Measurements from ENCODE around the gene FFAR4. TPM values are rescaled to one million over a fixed set of nuclear protein-coding genes. Genes with fewer than 3 reads are reported as not detected.

Gene FFAR4
- total RNA-seq, 4 donors from 2014 or later: not detected

DNA sequence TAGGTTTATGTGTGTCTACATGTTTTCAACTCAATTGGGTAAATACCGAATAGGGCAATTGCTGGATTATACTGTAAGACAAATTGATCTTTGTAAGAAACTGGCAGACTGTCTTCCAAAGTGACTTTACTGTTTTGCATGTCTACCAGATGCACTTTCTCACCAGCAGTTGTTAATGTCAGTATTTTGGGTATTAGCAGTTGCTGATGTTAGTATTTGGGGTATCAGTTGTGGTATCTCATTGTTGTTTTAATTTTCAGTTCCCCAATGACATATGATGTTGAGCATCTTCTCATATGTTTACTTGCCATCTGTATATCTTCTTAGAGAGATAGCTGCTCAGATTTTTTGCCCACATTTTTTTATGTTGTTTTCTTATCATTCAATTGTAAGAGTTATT lies 56.5 kb downstream of the FFAR4 start:
- no peak for TF ChIP-seq POLR2A (IDR thresholded peaks at IDR 0.05)
- TF ChIP-seq, protein P1, sequence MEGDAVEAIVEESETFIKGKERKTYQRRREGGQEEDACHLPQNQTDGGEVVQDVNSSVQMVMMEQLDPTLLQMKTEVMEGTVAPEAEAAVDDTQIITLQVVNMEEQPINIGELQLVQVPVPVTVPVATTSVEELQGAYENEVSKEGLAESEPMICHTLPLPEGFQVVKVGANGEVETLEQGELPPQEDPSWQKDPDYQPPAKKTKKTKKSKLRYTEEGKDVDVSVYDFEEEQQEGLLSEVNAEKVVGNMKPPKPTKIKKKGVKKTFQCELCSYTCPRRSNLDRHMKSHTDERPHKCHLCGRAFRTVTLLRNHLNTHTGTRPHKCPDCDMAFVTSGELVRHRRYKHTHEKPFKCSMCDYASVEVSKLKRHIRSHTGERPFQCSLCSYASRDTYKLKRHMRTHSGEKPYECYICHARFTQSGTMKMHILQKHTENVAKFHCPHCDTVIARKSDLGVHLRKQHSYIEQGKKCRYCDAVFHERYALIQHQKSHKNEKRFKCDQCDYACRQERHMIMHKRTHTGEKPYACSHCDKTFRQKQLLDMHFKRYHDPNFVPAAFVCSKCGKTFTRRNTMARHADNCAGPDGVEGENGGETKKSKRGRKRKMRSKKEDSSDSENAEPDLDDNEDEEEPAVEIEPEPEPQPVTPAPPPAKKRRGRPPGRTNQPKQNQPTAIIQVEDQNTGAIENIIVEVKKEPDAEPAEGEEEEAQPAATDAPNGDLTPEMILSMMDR (IDR thresholded peaks at IDR 0.05): no peak
- TF ChIP-seq POLR2AphosphoS5 (IDR thresholded peaks at IDR 0.05): no peak
- TF ChIP-seq EP300 (IDR thresholded peaks at IDR 0.05): no peak
- Histone ChIP-seq H3K4me1 (no peaks in the 10 kb centered on the region), H3K27ac (no peak overlapping the region), H3K9me3 (no peaks in the 10 kb centered on the region), H3K36me3 (no peaks in the 10 kb centered on the region), H3K27me3 (no peaks in the 10 kb centered on the region), H3K4me3 (no peak overlapping the region)
- WGBS, 2 donors (ENCODE audit: low coverage in 1 of 2): 85 to 100% methylated on average over 1 of the region's 1 CpG
- no peak for ATAC-seq

DNA sequence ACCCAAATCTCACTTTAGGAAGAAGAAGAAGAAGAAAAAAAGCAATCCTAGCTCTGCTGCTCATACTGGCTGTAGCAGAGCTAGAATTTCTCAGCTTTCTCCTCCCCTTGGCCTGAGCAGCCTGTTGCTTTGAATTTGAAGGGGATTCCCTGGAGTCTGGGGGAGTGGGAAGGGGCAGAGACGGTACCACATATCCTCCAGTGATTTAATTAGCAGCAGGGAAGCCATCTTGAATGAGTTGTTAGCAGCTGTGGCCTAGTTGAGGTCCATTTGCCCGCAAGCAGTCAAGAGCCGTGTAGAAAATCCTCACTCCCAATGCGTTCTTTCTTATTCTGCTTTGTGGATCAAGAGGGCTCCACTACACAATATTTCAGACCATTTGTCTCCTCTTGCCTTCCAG lies 62.4 kb downstream of the FFAR4 start:
- Histone ChIP-seq H3K36me3 (no peaks in the 10 kb centered on the region), H3K27me3 (peaks cover 4% of the 10 kb centered on the region), H3K9me3 (no peaks in the 10 kb centered on the region), H3K4me1 (no peaks in the 10 kb centered on the region), H3K27ac (no peak overlapping the region), H3K4me3 (no peak overlapping the region)
- no peak for ATAC-seq
- TF ChIP-seq, protein P1 (IDR thresholded peaks at IDR 0.05): no peak
- no peak for TF ChIP-seq POLR2AphosphoS5 (IDR thresholded peaks at IDR 0.05)
- no peak for TF ChIP-seq POLR2A (IDR thresholded peaks at IDR 0.05)
- no peak for TF ChIP-seq EP300 (IDR thresholded peaks at IDR 0.05)
- 90% methylated on average over 4 of the region's 4 CpGs; no CpG with 5 or more reads in 1 of the 2 donors for WGBS, 2 donors (ENCODE audit: low coverage in 1 of 2)

DNA sequence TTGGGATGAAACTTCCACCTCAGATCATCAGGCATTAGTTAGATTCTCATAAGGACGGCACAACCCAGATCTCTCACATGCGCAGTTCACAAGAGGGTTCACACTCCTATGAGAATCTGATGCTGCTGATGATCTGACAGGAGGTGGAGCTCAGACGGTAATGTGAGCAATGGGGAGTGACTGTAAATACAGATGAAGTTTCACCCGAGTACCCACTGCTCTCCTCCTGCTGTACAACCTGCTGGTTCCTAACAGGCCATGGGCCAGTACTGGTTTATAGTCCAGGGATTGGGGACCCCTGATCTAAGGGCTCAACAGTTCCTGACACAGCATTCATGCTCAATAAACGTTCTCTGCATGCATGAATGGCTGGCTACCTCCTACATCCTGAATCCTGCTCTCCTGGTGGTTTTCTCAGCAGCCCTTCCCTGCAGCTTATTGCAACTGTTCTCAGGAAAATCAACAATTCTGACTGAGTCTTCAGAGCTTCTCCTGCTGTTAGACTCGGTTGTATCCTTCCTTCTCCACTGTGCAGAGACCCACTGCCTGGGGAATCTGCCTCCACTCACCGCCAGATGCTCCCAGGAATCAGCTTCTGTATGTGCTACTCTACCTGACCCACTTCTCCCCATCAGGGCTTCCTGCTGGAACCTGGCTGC lies 63.3 kb downstream of the FFAR4 start:
- Histone ChIP-seq H3K36me3 (no peaks in the 10 kb centered on the region), H3K4me3 (no peak overlapping the region), H3K27ac (no peak overlapping the region), H3K9me3 (no peaks in the 10 kb centered on the region), H3K27me3 (peaks cover 4% of the 10 kb centered on the region), H3K4me1 (no peaks in the 10 kb centered on the region)
- ATAC-seq: no peak
- TF ChIP-seq POLR2A (IDR thresholded peaks at IDR 0.05): no peak
- no peak for TF ChIP-seq EP300 (IDR thresholded peaks at IDR 0.05)
- TF ChIP-seq POLR2AphosphoS5 (IDR thresholded peaks at IDR 0.05): no peak
- TF ChIP-seq, protein P1 (IDR thresholded peaks at IDR 0.05): no peak
- WGBS, 2 donors (ENCODE audit: low coverage in 1 of 2): 61% methylated on average over 7 of the region's 7 CpGs; no CpG with 5 or more reads in 1 of the 2 donors

DNA sequence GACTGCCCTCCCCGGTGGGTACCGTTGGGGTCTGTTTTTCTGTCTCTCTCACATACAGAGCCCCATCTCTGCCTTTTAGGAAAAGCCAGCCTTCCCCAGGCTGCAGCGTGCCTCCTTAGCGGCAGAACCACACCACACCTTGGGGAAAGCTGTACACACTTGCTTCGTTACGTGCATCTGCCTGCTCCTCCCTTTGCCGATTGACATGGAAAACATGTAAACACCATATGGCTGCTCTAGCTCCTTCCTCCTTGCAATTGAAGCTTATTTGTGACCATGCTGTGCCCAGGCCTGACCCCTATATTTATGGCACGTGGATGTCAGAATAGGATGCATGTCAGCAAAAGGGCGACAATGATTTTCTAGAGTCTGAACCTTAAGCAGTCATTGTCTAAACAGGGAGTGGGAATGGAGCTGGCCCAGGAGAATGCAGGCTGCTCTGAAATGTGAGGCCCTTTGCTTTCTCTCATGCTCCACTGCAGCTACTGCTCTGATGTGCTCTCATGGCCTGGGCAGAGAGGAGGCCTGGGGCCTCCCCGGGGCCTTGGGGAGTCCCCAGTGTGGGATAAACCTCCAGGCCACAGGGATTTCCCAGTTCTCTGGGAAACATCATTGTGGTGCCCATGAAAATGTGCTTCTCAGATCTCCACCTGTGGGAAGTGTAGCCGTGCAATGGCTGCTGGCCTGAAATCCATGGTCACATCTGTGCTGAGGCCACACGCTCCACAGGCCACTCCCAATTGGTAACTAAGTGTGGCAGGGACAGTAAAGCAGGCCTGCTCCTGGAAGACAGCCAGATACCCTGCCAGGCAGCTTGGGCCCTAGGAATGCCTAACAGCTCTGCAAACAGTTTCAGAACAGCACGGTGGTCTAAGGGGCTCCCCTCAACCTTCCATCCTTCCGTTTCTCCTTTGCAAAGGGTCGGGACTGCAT lies 64.4 kb downstream of the FFAR4 start:
- no peaks in the 10 kb centered on the region for H3K9me3 ChIP-seq
- H3K36me3 ChIP-seq: no peaks in the 10 kb centered on the region
- H3K4me1 ChIP-seq: no peaks in the 10 kb centered on the region
- H3K4me3 ChIP-seq: no peak overlapping the region
- no peak for ATAC-seq
- no peak overlapping the region for H3K27ac ChIP-seq
- TF ChIP-seq, protein P1 (IDR thresholded peaks at IDR 0.05): no peak
- TF ChIP-seq EP300 (IDR thresholded peaks at IDR 0.05): no peak
- TF ChIP-seq POLR2A (IDR thresholded peaks at IDR 0.05): no peak
- no peak for TF ChIP-seq POLR2AphosphoS5 (IDR thresholded peaks at IDR 0.05)
- 58 to 83% methylated on average over 7 to 8 of the region's 15 CpGs for WGBS, 2 donors (ENCODE audit: low coverage in 1 of 2)
- H3K27me3 ChIP-seq: peaks cover 4% of the 10 kb centered on the region

Other genes with a start within 250 kb of the FFAR4 start
- 100 to 1,000 TPM in 3 of 4 donors, 10 to 100 TPM in 1; 98.0 to 157 (median 126) TPM for gene MYOF, start 84.3 kb upstream of the FFAR4 start, total RNA-seq
- 1 to 10 TPM in 1 of 4 donors, under 1 TPM in 2, not detected in 1; 0.13 to 3.6 (median 0.35) TPM for gene CEP55, start 70.1 kb upstream of the FFAR4 start, total RNA-seq
- gene RBP4, start 34.6 kb downstream of the FFAR4 start, total RNA-seq: 10 to 100 TPM in 1 of 4 donors, 1 to 10 TPM in 1, not detected in 2; 1.9 to 10.6 TPM
- gene PDE6C, start 45.9 kb downstream of the FFAR4 start, total RNA-seq: not detected
- 10 to 100 TPM in 2 of 4 donors, 1 to 10 TPM in 2; 8.4 to 28.6 (median 14.3) TPM for gene FRA10AC1, start 135.9 kb downstream of the FFAR4 start, total RNA-seq
- 1 to 10 TPM in 1 of 4 donors, under 1 TPM in 2, not detected in 1; 0.17 to 1.9 (median 0.35) TPM for gene LGI1, start 191.3 kb downstream of the FFAR4 start, total RNA-seq